ENCODE results near the gene SMYD3.

SMYD3 gene

DNA sequence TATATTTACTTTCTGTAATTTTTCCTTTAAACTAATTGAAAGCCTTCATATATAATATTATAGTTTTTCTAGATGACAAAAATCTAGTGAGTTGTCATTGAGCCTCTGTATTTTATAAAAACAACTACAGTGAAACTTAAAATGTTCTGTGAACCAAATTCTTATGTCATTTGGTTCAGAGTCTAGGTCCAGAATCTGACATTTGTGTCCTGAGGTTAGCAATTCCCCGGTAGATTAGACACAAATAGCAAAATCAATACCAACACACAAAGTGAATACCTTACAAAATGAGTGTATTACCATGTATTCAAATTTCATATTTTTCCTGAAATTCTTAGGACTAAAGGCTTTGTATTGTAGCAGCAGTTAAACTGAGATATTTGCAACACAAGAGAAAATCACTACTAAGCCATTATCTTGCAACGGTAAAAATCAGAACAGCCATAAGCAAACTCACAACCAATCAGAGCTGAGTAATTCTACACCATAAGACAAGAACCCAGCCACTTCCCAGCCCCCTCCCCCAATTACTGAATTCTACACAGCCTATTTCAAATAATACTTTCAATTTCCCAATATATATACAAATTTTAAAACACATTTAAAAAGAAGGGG lies 573.5 kb downstream of the SMYD3 start:
- DNase-seq = no peak

DNA sequence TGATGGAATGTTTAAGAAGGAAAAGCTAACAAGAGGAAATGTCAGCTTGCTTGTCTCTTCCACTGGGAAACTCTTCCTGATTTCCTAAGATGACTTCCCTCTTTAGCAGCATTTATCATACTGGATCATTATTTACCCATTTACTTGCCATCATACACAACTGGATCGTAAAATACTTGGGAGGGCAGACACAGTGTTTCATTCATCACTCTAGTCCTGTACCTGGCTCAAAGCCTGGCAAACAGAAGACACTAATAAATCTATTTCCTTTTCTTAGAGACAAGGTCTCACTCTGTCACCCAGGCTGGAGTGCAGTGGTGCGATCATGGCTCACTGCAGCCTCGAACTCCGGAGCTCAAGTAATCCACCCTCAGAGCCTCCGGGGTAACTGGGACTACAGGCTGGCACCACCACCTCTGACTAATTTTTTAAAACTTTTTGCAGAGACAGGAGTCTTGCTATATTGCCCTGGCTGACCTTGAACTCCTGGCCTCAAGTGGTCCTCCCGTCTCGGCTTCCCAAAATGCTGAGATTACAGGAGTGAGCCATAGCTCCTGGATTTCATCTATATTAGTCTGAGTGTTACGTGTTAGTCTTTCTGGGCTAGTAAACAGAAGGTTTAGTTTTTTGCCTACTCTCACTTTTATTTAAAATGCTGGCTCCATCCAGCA lies 574.6 kb downstream of the SMYD3 start:
- no peak for DNase-seq

DNA sequence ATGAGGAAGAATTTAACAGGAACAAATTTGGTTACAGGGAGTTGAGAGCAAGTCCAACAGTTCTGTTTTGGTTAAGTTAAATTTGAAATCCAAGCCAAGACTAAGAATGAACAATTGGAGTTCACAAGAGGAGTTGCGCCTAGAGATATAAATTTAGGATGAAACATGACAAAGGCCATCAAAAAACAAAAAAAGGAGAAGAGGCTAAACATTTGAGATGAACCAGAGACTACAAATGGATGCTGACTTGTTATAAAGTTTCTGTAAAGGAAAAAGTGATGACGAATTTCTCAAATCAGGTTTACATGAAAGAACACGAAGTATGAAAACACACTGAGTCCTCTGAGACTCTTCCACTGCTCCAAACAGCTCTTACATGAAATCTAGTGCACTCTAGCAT lies 575.6 kb downstream of the SMYD3 start:
- no peak for DNase-seq

DNA sequence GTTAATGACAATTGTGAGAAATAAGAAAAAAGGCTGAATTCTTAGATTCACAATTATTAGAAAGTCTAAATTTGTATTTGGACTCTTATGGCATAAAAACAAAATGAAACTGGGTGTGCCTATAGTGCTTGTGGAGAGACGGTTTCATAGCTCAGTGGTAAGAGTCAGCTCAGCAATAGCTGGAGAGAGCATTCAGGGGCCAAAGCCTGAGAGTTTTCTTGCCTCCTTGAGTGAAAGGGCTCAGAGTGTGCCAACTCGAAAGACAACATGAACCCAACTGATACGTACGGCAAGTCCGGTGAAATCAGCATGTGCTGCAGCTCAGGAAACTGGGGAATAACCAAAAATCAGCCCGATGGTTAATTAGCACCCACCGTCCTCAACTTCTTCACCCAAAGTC lies 577.9 kb downstream of the SMYD3 start:
- no peak for DNase-seq

DNA sequence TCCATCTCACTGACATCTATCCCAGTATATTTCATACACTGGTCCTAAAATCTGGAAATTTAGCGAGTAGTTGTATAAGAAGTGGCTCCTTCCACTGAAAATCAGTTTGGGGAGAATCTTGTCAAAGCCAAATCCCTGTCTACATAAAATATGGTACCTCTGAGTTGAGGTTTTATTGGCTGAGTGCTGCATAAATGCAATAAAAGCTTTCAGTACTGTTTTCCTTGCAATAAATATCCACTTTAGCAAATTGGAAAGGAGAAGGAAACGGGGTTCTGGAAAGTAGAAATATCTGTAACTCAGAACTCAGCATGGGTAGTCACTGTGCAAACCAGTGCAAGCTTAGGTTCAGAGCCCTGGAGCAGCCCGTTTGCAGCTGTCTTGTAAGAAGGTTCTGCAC lies 580.2 kb downstream of the SMYD3 start:
- DNase-seq = no peak

DNA sequence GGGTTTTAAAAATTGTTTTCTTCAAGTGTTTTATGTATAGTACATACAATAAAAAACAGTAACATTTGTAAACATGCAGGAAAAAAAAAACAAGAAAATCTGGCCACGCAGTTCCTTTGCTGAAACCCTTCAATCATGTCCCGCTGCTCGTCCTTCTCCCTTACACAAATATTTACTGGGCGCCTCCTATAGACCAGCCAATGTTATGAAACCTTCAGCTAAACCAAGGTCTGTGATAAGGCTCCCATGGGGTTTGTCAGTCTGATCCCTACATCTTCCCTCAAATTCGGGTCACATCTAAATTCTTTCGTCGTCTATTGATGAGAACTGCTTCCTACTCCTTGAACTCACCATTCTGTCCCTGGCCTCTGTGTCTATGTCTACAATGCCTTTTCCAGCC lies 583.9 kb downstream of the SMYD3 start:
- DNase-seq = no peak

DNA sequence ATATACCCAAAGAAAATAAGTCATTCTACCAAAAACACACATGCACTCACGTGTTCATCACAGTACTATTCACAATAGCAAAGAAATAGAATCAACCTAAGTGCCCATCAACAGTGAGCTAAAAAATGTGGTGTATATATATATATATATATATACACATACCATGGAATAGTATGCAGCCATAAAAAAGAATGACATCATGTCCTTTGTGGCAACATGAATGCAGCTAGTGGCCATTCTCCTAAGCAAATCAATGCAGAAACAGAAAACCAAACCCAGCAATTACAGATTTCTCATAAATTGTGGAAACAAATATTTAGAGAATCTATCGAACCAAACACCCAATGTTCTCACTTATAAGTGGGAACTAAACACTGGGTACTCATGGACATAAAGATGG lies 585.7 kb downstream of the SMYD3 start:
- no peak for DNase-seq

DNA sequence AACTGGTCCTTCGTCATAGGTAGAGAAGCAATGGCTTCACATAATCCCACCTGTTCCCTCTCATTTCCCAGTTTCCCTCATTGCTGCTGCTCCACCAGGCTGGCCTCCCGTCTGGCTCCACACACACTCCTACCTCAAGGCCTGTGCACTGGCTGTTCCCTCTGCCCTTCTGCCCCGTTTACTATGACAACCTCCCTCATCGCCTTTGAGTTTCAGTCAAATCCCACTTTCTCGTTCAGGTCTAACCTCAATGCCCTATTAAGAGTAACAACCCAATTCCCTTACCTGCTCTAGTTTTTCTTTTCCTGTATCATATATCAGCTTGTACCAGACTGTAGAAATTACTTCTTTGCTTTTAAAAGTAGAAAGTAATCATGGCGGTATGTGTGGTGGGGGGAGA lies 589.7 kb downstream of the SMYD3 start:
- no peak for DNase-seq

DNA sequence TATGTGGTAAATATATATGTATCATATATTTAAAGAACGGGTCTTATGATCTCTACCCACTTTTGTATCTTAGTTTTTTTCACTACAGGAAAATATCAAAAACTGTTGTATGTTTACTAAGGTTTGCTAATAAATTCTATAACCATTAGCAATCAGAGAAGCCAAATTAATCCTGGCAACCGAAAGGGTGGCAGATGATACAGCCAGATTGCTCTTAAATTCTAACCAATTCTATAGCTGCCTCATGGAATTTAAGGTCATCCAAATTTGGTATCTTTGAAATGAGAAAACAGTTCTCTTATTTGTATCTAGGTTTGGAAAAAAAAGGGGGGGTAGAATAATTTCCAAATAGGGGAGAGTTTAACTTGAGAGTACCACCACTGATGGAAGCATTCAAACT lies 591.2 kb downstream of the SMYD3 start:
- no peak for DNase-seq

DNA sequence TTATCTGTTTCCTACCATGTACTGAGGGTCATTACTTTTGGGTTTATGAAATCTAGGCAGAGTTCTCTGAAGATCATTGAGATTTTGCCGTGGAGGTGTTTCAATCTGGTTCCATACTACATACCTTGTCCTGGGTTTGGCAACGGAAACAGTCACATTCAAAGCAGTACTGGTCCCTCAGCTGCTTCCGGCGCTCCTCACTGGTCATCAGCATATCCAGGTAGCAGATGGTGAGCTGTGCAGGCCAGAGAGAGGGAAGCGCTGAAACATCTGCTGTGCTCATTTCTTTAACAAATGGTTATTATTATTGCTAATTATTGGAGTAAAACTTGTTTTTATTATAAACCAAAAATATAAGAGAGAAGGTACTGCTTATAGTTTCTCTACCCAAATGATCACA lies 591.7 kb downstream of the SMYD3 start:
- no peak for DNase-seq

DNA sequence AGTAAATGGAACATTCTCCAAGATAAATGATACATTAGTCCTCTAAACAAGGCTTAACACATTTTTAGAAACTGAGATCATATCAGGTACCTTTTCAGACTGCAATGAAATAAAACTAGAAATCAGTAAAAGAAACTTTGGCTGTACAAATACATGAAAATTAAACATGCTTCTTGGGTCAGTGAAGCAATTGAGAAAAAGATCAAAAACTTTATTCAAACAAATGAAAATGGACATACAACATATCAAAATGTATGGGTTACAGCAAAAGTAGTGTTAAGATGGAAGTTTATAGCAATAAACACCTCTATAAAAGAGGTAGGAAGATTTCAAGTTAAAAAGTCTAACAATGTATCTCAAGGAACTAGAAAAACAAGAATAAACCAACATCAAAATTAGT lies 598.5 kb downstream of the SMYD3 start:
- no peak for DNase-seq

DNA sequence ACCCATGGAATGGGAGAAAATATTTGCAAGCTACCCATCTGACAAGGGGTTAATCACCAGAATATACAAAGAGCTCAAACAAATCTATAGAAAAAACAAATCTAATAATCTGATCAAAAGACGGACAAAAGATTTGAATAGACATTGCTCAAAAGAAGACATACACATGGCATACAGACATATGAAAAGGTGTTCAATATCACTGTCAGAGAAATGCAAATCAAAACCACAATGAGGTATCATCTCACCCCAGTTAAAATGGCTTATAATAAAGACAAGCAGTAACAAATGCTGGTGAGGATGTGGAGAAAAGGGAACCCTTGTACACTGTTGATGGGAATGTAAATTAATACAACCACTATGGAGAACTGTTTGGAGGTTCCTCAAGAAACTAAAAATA lies 600.9 kb downstream of the SMYD3 start:
- no peak for DNase-seq

DNA sequence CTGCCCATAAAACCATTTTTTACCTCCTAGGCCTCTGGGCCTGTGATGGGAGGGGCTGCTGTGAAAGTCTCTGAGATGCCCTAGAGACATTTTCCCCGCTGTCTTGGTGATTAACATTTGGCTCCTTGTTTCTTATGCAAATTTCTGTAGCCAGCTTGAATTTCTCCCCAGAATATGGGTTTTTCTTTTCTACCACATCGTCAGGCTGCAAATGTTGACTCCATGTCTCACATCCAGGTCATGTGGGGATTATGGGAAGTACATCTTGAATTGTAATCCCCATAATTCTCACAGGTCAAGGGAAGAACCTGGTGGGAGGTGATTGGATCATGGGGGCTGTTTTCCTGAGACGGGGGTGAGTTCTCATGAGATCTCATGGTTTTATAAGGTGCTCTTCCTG lies 603.2 kb downstream of the SMYD3 start:
- no peak for DNase-seq

DNA sequence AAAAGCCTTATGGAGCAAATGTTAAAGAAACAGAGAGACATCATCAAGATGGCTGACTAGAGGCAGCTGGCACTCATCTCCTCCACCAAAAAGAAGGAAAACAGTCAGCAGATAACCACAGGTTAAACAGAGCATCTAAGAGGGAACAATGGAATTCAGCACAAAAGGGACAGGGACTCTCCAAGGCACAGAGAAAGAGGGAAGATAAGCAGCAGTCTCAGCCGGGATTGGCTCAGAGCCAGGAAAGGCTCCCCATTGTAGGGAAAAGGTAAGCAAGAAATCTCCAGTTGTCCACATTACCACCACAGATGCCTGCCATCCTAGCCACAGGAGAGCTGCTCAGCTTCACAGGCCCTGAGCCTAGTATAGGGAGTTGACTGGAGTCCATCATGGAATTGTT lies 605.5 kb downstream of the SMYD3 start:
- no peak for DNase-seq

DNA sequence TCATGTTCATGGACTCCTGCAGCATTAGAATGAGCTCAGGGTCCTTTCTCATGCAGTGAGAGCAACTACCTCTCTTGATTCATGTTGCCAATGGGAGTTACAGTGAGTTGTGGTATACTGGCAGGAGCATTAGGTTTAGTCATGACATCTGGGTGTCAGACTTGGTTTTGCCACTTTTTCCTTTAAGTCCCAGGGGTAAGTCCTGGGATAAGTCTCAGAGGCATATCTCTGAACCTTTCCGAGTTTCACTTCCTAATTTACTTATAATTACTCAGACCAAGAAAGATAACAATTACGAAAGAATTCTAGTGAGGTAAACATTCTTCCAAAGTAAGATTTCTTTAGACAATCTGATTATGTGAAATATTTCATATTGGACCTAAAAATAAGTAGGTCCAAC lies 606.0 kb downstream of the SMYD3 start:
- no peak for DNase-seq

DNA sequence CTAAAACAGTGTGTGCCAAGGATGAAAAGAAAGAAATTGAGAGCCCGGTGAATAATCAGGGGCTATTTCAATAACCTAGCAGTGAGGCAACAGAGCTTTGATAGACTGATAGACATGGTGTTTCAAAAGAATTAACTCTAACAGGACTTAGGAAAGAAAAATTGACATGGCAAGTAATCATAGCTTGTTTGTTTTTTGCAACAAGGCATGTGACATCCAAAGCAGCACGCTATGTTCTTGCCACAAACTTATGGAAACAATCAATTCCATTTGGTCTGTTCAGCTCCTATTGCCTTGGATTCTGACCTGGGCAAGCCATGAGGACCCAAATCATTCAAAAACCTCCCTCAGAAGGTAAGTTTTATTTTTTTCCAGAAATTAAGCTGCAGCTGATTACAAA lies 608.5 kb downstream of the SMYD3 start:
- DNase-seq = no peak

DNA sequence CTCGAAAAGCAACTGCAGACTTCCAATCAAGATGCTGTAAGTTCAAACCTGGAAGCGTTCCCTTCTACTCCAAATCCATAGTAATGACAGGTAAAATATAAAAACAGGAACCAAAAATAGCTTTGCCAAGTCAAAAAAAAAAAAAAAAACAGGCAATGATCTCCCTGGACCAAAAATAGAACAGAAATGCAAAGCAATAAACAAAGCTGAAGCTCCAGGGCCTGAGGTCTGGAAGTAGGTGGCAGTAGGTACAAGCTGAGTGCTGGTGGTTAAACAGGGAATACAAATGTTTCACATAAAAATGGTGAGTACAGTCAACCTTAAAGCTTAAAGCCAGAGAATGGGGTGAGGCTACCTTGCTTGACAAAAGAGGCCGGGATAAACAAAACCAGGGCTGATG lies 610.8 kb downstream of the SMYD3 start:
- DNase-seq = no peak

DNA sequence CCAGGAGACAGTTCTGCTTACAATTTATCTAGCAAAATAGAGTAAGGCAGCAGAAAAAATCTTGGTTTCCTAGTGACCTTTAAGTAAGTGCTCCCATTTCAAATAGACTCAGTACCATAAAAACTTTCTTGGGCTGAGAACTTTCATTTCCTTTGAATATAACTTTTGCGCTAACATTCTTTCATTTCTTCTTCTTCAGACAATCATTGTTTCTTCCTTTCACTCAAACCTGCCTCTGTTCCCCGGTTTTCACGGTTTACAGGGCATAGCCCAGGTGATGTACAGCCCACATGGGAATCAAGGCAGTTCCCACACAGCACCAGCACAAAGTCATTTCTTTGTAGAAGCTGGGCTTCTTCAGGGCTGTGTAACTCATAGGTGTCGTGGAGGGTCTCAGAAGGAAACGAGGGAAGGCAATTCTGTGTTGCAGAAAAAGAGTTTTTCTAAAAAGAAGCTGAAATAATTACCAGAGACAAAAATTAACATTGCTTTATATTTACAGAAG lies 611.6 kb downstream of the SMYD3 start:
- DNase-seq = no peak

DNA sequence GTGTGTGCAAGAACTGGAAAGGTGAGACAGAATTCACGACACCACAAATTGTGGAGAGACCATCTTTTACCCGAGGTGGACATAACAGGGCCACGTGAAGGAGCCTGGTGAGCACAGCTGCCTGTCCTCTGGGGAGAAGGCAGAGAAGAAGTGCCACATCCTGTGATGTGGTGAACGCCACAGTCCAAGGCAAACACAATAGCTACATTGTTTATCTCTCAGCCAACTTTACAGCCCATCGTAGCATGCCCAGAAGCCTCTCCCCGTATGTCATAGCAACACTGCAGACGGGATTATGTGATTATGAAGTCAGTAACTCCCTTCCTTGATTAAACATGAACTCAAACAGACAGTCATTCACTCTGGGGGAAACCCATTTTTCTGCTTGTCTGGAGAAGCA lies 612.2 kb downstream of the SMYD3 start:
- DNase-seq = no peak

DNA sequence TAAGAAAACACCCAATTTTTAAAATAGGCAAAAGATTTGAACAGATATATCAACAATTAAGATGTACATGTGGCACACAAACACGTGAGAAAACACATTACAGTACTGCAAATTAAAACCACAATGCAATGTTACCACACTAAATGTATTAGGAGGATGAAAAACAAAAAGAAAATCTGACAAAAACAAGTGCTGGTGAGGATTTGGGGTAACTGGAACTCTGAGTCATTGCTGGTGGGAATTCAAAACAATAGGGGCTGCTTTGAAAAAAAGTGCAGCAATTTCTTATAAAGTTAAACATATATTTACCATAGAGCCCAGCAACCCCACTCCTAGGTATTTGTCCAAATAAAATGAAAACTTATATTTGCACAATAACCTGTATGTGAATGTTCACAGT lies 614.1 kb downstream of the SMYD3 start:
- DNase-seq = no peak

DNA sequence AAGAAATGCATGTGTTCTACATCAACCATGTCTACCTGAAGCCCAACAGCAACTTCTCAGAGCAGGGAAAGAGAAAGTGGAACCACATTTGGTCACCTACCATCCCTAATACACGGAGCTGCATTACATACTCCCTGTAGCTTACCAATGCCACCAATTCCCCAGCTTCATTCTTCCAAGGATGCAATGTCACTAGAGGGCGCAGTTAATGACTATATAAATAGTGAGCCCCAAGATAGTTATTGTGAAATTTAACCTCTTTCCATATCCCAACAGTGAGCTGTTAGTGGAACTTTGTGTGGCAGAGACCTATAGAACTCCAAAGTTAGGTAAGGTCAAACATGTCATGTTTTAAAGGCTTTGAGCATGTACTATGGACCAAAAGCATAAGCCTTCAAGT lies 618.3 kb downstream of the SMYD3 start:
- DNase-seq = no peak

DNA sequence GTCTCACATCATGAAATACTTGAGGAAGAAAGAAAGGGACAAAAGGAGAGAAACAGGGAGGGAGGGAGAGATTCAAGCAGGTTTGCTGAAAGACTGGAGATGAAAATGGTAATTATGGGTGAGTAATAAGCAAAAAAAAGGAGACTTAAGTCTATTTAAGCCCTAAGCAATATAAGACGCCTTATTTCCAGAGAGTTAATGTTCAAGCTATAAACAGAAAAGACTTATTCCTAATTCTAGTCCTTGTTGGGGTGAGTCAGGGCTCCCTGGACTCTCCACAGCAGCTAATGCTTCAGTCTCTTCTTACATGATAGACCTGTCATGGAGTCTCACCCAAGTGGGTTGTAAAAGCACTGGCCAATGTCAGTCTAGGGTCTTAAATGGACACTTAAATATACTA lies 619.2 kb downstream of the SMYD3 start:
- no peak for DNase-seq

DNA sequence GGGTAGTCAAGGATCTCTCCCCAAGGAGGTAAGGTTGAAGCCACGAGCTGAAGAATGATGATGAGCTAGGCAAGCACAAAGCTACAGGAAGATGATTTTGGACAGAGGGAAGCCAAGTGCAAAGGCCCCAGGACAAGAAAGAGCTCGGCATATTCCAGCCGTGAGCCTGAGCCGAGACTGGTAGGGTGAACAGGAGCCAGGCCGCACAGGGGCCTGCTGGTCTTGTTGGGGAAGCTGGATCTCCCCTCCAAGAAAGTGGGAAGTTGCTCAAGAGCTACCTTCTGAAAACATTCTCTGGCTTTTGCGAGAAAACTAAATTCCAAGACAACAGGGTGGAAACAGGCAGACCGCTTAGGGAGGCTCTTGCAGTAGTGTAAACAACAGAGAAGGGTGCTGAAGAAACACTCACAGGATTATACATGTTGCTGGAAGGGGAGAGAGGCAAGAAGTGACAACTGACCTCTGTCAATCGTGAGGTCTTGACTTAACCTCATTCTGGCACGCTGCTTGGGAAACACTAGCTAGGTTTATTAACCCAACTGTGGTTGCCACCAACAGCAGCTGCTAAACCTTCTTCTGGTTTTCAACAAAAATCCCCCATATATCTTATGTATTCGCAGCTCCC lies 625.2 kb downstream of the SMYD3 start:
- DNase-seq = no peak

DNA sequence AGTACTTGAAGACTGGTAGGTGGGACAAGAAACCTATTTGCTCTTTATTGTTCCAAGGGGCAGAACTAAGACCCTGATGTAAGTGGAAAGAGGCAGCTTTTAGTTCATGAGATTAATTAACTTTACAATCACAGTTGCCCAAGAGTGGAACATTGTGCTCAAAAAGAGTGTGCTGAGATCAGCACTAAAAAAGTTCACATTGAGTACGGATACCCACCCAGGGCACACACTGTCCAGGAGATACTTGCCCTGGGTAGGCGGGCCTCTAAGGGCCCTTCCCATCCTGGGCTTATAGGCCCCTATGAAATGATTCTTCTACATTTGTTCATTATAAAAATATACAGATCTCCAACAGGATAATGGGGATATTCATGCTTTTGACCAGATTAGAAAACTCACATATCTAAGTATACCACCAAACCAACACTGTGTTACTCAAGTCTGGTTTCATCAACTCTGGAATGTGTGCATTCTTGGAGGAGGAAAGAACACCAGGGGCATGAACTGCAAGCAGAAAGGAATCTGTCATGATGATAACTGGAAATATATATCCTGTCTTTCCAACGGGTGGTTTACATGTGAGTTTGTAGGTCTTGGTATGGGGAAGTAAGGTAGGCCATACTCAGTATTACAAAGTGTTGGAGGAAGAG lies 626.2 kb downstream of the SMYD3 start:
- no peak for DNase-seq

All from femur (tissue), 1 donor.